Activated CD8-positive, alpha-beta memory T cell treated with anti-CD3 and anti-CD28 coated beads for 48 hours (primary cell): Measurements from ENCODE around the gene GPR173.

Source experiments
- DNase-seq, 3 experiments: peaks; one replicate each; pipeline ENCODE4 v3.0.0-alpha.2; 2020; ENCODE audit warnings: low read depth in 2 of 3, low spot score in 2 of 3

The GPR173 gene

GRCh38 chrX:53088136-53088974 lies 39.8 kb downstream of the GPR173 start:
- DNase-seq = peak in 1 of 3 experiments; percentile 43

- no peak for DNase-seq
These were observed 40.7 kb downstream of the GPR173 start for GRCh38 chrX:53089224-53089842.

- DNase-seq = no peak
These were observed 41.3 kb downstream of the GPR173 start for GRCh38 chrX:53089925-53090324.

- no peak for DNase-seq
These were observed 42.8 kb downstream of the GPR173 start for GRCh38 chrX:53091354-53091753.

- peak in 1 of 3 experiments; percentile 41 for DNase-seq
These were observed 44.6 kb downstream of the GPR173 start for GRCh38 chrX:53093177-53093655.

GRCh38 chrX:53093748-53094581 lies 45.4 kb downstream of the GPR173 start, which contains the start of gene KANTR:
Gene KANTR (plus strand): TSS chrX:53094142. CDS start chrX:53124273, 30,131 bp downstream.
- peak; percentile 39 to 60 (median 44) for DNase-seq

- DNase-seq = no peak
These were observed 46.0 kb downstream of the GPR173 start for GRCh38 chrX:53094582-53094905.

- no peak for DNase-seq
These were observed 47.2 kb downstream of the GPR173 start for GRCh38 chrX:53095796-53096195.

- DNase-seq = no peak
These were observed 66.4 kb downstream of the GPR173 start for GRCh38 chrX:53114864-53115549.

- DNase-seq = no peak
These were observed 66.9 kb downstream of the GPR173 start for GRCh38 chrX:53115550-53115874.

GRCh38 chrX:53116101-53116500 lies 67.5 kb downstream of the GPR173 start:
- DNase-seq = no peak

GRCh38 chrX:53122013-53122412 lies 73.4 kb downstream of the GPR173 start:
- DNase-seq = no peak

- no peak for DNase-seq
These were observed 76.9 kb downstream of the GPR173 start for GRCh38 chrX:53125506-53125905.

GRCh38 chrX:53126377-53126776 lies 77.8 kb downstream of the GPR173 start:
- no peak for DNase-seq

GRCh38 chrX:53128097-53128749 lies 79.6 kb downstream of the GPR173 start:
- DNase-seq = no peak
